Lower leg skin (tissue), 3 donors: ENCODE data around the gene POT1.
"Not testable (repeated sequence)": the region's sequence is repeated elsewhere in the genome, so short reads cannot be mapped to it uniquely, and the experiment has no call there.

Experiments used
- CTCF ChIP-seq, 3 donors: fragments of 450-650 bp; IDR thresholded peaks; one replicate each; pipeline ENCODE4 v1.5.1; 2016; ENCODE audit warnings: antibody characterized with exemption in 3 of 3, mild to moderate bottlenecking in 3 of 3, moderate library complexity in 2 of 3
- POLR2A ChIP-seq, 2 donors: fragments of 450-650 bp; IDR thresholded peaks; one replicate each; pipeline ENCODE4 v1.6.1; 2016 to 2017; ENCODE audit warnings: antibody characterized with exemption in 2 of 2, mild to moderate bottlenecking in 1 of 2, moderate library complexity in 1 of 2

GRCh38 chr7:124957952-124958351 is 28.3 kb upstream of the POT1 start:
- not testable (repeated sequence) for TF ChIP-seq CTCF, POLR2A (IDR thresholded peaks at IDR 0.05)
